ENCODE measurements around the gene P4HA2.

DNA sequence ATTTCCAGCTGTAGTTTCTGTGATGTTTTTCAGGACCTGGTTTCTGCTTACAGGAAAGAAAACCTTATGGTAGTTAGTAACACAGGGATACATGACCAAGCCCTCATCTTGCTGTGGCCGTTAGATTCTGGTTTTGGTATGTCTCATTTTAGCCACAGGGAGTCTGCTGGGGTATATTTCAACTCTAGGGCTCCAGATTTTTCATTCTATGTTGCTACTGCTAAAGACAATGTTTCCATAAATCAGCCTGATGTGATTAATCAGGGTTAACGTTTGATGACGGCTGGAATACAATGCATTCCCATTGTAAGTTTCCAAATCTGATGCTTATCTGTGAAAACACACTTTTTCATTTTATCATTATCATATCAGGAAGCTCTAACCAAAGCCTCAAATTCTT, 48.2 kb downstream of the P4HA2 start:
- TF ChIP-seq, protein P1, sequence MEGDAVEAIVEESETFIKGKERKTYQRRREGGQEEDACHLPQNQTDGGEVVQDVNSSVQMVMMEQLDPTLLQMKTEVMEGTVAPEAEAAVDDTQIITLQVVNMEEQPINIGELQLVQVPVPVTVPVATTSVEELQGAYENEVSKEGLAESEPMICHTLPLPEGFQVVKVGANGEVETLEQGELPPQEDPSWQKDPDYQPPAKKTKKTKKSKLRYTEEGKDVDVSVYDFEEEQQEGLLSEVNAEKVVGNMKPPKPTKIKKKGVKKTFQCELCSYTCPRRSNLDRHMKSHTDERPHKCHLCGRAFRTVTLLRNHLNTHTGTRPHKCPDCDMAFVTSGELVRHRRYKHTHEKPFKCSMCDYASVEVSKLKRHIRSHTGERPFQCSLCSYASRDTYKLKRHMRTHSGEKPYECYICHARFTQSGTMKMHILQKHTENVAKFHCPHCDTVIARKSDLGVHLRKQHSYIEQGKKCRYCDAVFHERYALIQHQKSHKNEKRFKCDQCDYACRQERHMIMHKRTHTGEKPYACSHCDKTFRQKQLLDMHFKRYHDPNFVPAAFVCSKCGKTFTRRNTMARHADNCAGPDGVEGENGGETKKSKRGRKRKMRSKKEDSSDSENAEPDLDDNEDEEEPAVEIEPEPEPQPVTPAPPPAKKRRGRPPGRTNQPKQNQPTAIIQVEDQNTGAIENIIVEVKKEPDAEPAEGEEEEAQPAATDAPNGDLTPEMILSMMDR (conservative IDR thresholded peaks at IDR 0.05), result no peak
- TF ChIP-seq ZFX (IDR thresholded peaks at IDR 0.05), result no peak

Data from C4-2B (cell line).